SU-DHL-6 (cell line): Measurements from ENCODE around the gene UBE2D4.

ENCODE experiments used
- H2AFZ ChIP-seq: fragments of 200-600 bp; sonication (generic); 2 replicates; pipeline ENCODE4 v1.6.1; 2014; ENCODE audit warnings: low read depth, mild to moderate bottlenecking, moderate library complexity, mixed read lengths, antibody characterized with exemption, low read length; ENCODE audit not compliant: severe bottlenecking
- H3F3A ChIP-seq: fragments of 200-600 bp; shearing (Covaris generic); 2 replicates; pipeline ENCODE4 v1.6.0; 2016; ENCODE audit warnings: antibody characterized with exemption, mild to moderate bottlenecking; ENCODE audit not compliant: insufficient read depth
- H3K27ac ChIP-seq: fragments of 200-600 bp; sonication (generic); 2 replicates; pipeline ENCODE4 v1.5.1; 2016; ENCODE audit warnings: low read depth, mild to moderate bottlenecking, low read length, moderate library complexity, mixed read lengths
- H3K27me3 ChIP-seq: fragments of 200-600 bp; sonication (generic), shearing (Covaris generic); 2 replicates; pipeline ENCODE4 v1.6.0; 2014; ENCODE audit warnings: mild to moderate bottlenecking, low read length
- H3K36me3 ChIP-seq: fragments of 200-600 bp; sonication (generic); 2 replicates; pipeline ENCODE4 v1.6.1; 2014; ENCODE audit warnings: mild to moderate bottlenecking, low read length, mixed read lengths
- H3K4me2 ChIP-seq: fragments of 300-600, 200-600 bp; shearing (Covaris generic), sonication (generic); 2 replicates; pipeline ENCODE4 v1.6.0; 2014; ENCODE audit warnings: low read length, low read depth, mild to moderate bottlenecking; ENCODE audit not compliant: poor library complexity, severe bottlenecking
- H3K4me3 ChIP-seq: fragments of 200-600 bp; sonication (generic); 2 replicates; pipeline ENCODE4 v1.5.1; 2014; ENCODE audit warnings: antibody characterized with exemption, low read length, mild to moderate bottlenecking, mixed read lengths; ENCODE audit not compliant: insufficient read depth, poor library complexity, severe bottlenecking
- H3K79me2 ChIP-seq: fragments of 200-600 bp; sonication (generic); 2 replicates; pipeline ENCODE4 v1.6.1; 2014; ENCODE audit warnings: mild to moderate bottlenecking, low read length, moderate library complexity; ENCODE audit not compliant: insufficient read depth
- H3K9ac ChIP-seq: fragments of 200-600 bp; sonication (generic); 2 replicates; pipeline ENCODE4 v1.7.0; 2014; ENCODE audit warnings: mild to moderate bottlenecking, low read length
- H3K9me2 ChIP-seq: fragments of 200-600 bp; sonication (generic); replicated peaks from 2 replicates; pipeline ENCODE4 v1.6.1; 2014; ENCODE audit warnings: low read length; ENCODE audit not compliant: insufficient read depth
- H3K9me3 ChIP-seq: fragments of 200-600 bp; sonication (generic); 2 replicates; pipeline ENCODE4 v1.6.1; 2014; ENCODE audit warnings: low read length, mixed read lengths; ENCODE audit not compliant: insufficient read depth
- H4K20me1 ChIP-seq: fragments of 200-600 bp; sonication (generic); 2 replicates; pipeline ENCODE4 v1.6.1; 2014; ENCODE audit warnings: low read depth, mild to moderate bottlenecking, antibody characterized with exemption, low read length, moderate library complexity, mixed read lengths
- EZH2phosphoT487 ChIP-seq: fragments of 200-600 bp; sonication (generic), shearing (Covaris generic); conservative IDR thresholded peaks from 2 replicates; pipeline ENCODE4 v1.6.1; 2018; ENCODE audit warnings: mild to moderate bottlenecking, antibody characterized with exemption, low read length, moderate library complexity, mixed read lengths
- TF ChIP-seq, protein P1 (sequence below): fragments of 200-600 bp; sonication (generic); IDR thresholded peaks from one replicate; pipeline ENCODE4 v1.5.1; 2017; ENCODE audit warnings: antibody characterized with exemption, mild to moderate bottlenecking, low read length, moderate library complexity; ENCODE audit not compliant: insufficient read depth, poor library complexity, severe bottlenecking

Gene UBE2D4

DNA sequence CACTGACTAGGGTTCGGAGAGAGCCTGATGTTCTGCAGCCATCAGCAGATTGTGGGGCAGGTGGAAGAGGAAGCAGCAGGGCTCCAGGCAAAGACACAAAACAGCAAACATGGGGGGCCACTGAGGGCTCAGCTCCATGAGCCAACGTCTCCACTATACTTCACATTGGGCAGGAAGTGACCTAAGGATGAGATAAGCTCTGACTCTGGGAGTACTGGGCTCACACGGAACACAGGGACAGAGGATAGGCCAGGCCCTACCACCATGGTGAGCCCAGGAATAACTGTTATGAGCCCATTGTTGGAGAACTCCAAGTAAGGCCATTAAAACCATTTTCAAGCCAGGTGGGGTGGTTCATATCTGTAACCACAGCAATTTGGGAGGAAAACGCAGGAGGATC, 42.0 kb upstream of the UBE2D4 start:
- TF ChIP-seq EZH2phosphoT487, result no peak
- TF ChIP-seq, protein P1, sequence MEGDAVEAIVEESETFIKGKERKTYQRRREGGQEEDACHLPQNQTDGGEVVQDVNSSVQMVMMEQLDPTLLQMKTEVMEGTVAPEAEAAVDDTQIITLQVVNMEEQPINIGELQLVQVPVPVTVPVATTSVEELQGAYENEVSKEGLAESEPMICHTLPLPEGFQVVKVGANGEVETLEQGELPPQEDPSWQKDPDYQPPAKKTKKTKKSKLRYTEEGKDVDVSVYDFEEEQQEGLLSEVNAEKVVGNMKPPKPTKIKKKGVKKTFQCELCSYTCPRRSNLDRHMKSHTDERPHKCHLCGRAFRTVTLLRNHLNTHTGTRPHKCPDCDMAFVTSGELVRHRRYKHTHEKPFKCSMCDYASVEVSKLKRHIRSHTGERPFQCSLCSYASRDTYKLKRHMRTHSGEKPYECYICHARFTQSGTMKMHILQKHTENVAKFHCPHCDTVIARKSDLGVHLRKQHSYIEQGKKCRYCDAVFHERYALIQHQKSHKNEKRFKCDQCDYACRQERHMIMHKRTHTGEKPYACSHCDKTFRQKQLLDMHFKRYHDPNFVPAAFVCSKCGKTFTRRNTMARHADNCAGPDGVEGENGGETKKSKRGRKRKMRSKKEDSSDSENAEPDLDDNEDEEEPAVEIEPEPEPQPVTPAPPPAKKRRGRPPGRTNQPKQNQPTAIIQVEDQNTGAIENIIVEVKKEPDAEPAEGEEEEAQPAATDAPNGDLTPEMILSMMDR, result no peak
- Histone ChIP-seq H3K4me3 (no peak overlapping the region), H3F3A (no peaks in the 10 kb centered on the region), H3K27ac (no peak overlapping the region), H3K79me2 (no peaks in the 10 kb centered on the region), H3K4me2 (no peak overlapping the region), H3K27me3 (no peaks in the 10 kb centered on the region), H3K9me3 (no peaks in the 10 kb centered on the region), H3K9me2 (no peaks in the 10 kb centered on the region), H3K9ac (no peak overlapping the region), H2AFZ (no peak overlapping the region), H4K20me1 (no peaks in the 10 kb centered on the region), H3K36me3 (0 out of 2 replicates have a peak, but pooled peaks cover 3% of the 10 kb centered on the region)

DNA sequence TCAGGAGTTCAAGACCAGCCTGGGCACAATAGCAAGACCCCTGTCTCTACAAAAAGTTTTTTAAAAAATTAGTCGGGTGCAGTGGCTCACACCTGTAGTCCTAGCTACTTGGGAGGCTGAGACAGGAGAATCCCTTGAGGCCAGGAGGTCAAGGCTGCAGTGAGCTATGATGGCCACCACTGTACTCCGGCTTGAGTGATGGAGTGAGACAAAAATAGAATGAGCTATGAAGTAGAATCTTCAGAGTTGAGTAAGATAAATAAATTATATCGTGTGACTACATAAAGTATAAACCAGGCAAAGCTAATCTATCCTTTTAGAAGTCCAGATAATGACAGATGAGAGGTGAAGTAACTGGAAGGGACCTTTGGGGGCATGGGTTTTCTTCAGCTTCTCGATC, 41.6 kb upstream of the UBE2D4 start:
- Histone ChIP-seq H4K20me1 (no peaks in the 10 kb centered on the region), H3K9ac (no peak overlapping the region), H3K36me3 (0 out of 2 replicates have a peak, but pooled peaks cover 3% of the 10 kb centered on the region)

GRCh38 chr7:43888993-43889945, 37.0 kb upstream of the UBE2D4 start:
- Histone ChIP-seq H3K9ac (no peak overlapping the region), H3K27ac (no peak overlapping the region), H3K36me3 (no peaks in the 10 kb centered on the region), H3K9me2 (no peaks in the 10 kb centered on the region), H3K4me3 (no peak overlapping the region), H2AFZ (no peak overlapping the region), H3K79me2 (peaks cover 7% of the 10 kb centered on the region; the same call in 1 of the 2 replicates), H3F3A (0 out of 2 replicates have a peak, but pooled peaks cover 4% of the 10 kb centered on the region), H4K20me1 (no peaks in the 10 kb centered on the region), H3K4me2 (no peak overlapping the region), H3K9me3 (no peaks in the 10 kb centered on the region), H3K27me3 (no peaks in the 10 kb centered on the region)
- TF ChIP-seq, protein P1, result no peak
- TF ChIP-seq EZH2phosphoT487, result no peak

More for the DNA sequence above, 41.6 kb upstream of the UBE2D4 start:
- H3K4me3 ChIP-seq, result no peak overlapping the region
- no peaks in the 10 kb centered on the region for H3K9me3 ChIP-seq
- 0 out of 2 replicates have a peak, but pooled peaks cover 4% of the 10 kb centered on the region for H3F3A ChIP-seq
- H3K79me2 ChIP-seq, result no peaks in the 10 kb centered on the region
- H3K27me3 ChIP-seq, result no peaks in the 10 kb centered on the region
- no peak overlapping the region for H2AFZ ChIP-seq
- H3K9me2 ChIP-seq, result no peaks in the 10 kb centered on the region
- TF ChIP-seq EZH2phosphoT487, result no peak
- TF ChIP-seq, protein P1, result no peak
- H3K27ac ChIP-seq, result no peak overlapping the region
- H3K4me2 ChIP-seq, result no peak overlapping the region
